Common myeloid progenitor, CD34-positive (primary cell): Measurements from ENCODE around the gene SEMA4C.

Experiments
- CTCF ChIA-PET: fragments of 350-600 bp; sonication (Branson Sonifier 250); formaldehyde crosslinking; loops from one replicate; lab custom pipeline; 2021; ENCODE audit warnings: antibody characterized with exemption; lab: Charles Lee
- POLR2A ChIA-PET: fragments of 350-600 bp; sonication (Branson Sonifier 250); formaldehyde crosslinking; loops from one replicate; lab custom pipeline; 2021; ENCODE audit warnings: antibody characterized with exemption; lab: Charles Lee
- DNase-seq, 3 donors: peaks; one replicate each; pipeline versions ENCODE4 v3.0.0 to v3.0.0-alpha.2; 2013
- H3K27ac ChIP-seq, 2 experiments: 1 replicate in 1 of 2; 2 replicates in 1 of 2; pipeline ENCODE4 v1.7.0; 2013; ENCODE audit warnings: inconsistent platforms in 2 of 2, low read length in 2 of 2, mild to moderate bottlenecking in 2 of 2, low read depth in 1 of 2, moderate library complexity in 1 of 2; ENCODE audit not compliant: severe bottlenecking in 2 of 2, insufficient read depth in 1 of 2, poor library complexity in 1 of 2
- H3K27me3 ChIP-seq, 5 experiments: replicated peaks in 2 of 5; 1 replicate in 3 of 5; 2 replicates in 2 of 5; pipeline versions ENCODE4 v1.6.1 to v1.7.0; 2013; ENCODE audit warnings: low read length in 4 of 5, mild to moderate bottlenecking in 2 of 5, moderate library complexity in 2 of 5, inconsistent platforms in 1 of 5; ENCODE audit not compliant: insufficient read depth in 5 of 5, control insufficient read depth in 4 of 5
- H3K36me3 ChIP-seq, 4 experiments: 1 replicate in 2 of 4; 2 replicates in 2 of 4; pipeline versions ENCODE4 v1.6.1 to v1.7.0; 2013; ENCODE audit warnings: low read length in 3 of 4, control low read depth in 1 of 4, mild to moderate bottlenecking in 1 of 4; ENCODE audit not compliant: control insufficient read depth in 4 of 4, insufficient read depth in 4 of 4
- H3K4me1 ChIP-seq, 4 experiments: 1 replicate in 3 of 4; 2 replicates in 1 of 4; pipeline versions ENCODE4 v1.6.1 to v1.7.1; 2013; ENCODE audit warnings: low read length in 3 of 4, mild to moderate bottlenecking in 3 of 4, control low read depth in 1 of 4, inconsistent platforms in 1 of 4, moderate library complexity in 1 of 4; ENCODE audit not compliant: control insufficient read depth in 4 of 4, insufficient read depth in 4 of 4; ENCODE audit errors: control extremely low read depth in 1 of 4
- H3K4me3 ChIP-seq, 7 experiments: 1 replicate in 4 of 7; 2 replicates in 3 of 7; pipeline versions ENCODE4 v1.5.1 to v1.7.0; 2013; ENCODE audit warnings: mild to moderate bottlenecking in 7 of 7, low read length in 6 of 7, moderate library complexity in 6 of 7, inconsistent platforms in 2 of 7, low read depth in 2 of 7, control low read depth in 1 of 7; ENCODE audit not compliant: insufficient read depth in 4 of 7, control insufficient read depth in 1 of 7; ENCODE audit errors: extremely low read depth in 1 of 7
- H3K9me3 ChIP-seq, 5 experiments: 1 replicate in 4 of 5; 2 replicates in 1 of 5; pipeline versions ENCODE4 v1.6.1 to v1.7.1; 2013; ENCODE audit warnings: low read length in 4 of 5, mild to moderate bottlenecking in 2 of 5, inconsistent platforms in 1 of 5, low read depth in 1 of 5, moderate library complexity in 1 of 5; ENCODE audit not compliant: control insufficient read depth in 4 of 5, insufficient read depth in 2 of 5; ENCODE audit errors: control extremely low read depth in 1 of 5
- WGBS: methylation state at CpG from one replicate; pipeline ENCODE4 v1.1.5; 2013; ENCODE audit not compliant: insufficient coverage; 5-methylcytosine and 5-hydroxymethylcytosine counted together

Gene SEMA4C

GRCh38 chr2:96826546-96827278 is 43.2 kb downstream of the SEMA4C start:
- Histone ChIP-seq H3K27ac (no peak overlapping the region), H3K27me3 (no peaks in the 10 kb centered on the region), H3K9me3 (no peaks in the 10 kb centered on the region), H3K36me3 (peaks cover 12 to 85% (median 63%) of the 10 kb centered on the region in 4 experiments), H3K4me1 (no peaks in the 10 kb centered on the region), H3K4me3 (no peak overlapping the region)
- no peak for DNase-seq
- 95% methylated on average over 19 of the region's 22 CpGs for WGBS
- CTCF ChIA-PET, result no interaction called here
- POLR2A ChIA-PET, result no interaction called here

GRCh38 chr2:96825057-96825456 is 44.8 kb downstream of the SEMA4C start:
- H3K4me1 ChIP-seq, result peaks cover 0 to 14% (median 2%) of the 10 kb centered on the region in 4 experiments
- no peaks in the 10 kb centered on the region for H3K27me3 ChIP-seq
- H3K9me3 ChIP-seq, result no peaks in the 10 kb centered on the region
- DNase-seq, result no peak
- POLR2A ChIA-PET, result no interaction called here
- 92% methylated on average over 14 of the region's 14 CpGs for WGBS
- H3K36me3 ChIP-seq, result peaks cover 12 to 76% (median 61%) of the 10 kb centered on the region in 4 experiments
- CTCF ChIA-PET, result no interaction called here
- no peak overlapping the region for H3K4me3 ChIP-seq
- H3K27ac ChIP-seq, result no peak overlapping the region

GRCh38 chr2:96824079-96824870 is 45.6 kb downstream of the SEMA4C start:
- Histone ChIP-seq H3K4me3 (no peak overlapping the region), H3K27ac (no peak overlapping the region), H3K36me3 (peaks cover 12 to 74% (median 59%) of the 10 kb centered on the region in 4 experiments), H3K9me3 (no peaks in the 10 kb centered on the region), H3K27me3 (no peaks in the 10 kb centered on the region), H3K4me1 (peaks cover under 1 to 21% (median 7%) of the 10 kb centered on the region in 4 experiments)
- DNase-seq, result no peak
- CTCF ChIA-PET, result interaction anchor here (0.6 to 1.0 kb wide), 2 partner anchors 18 to 338 kb away, joined by 3 read pairs; no protein-coding TSS in a partner anchor
- POLR2A ChIA-PET, result no interaction called here
- 96% methylated on average over 4 of the region's 6 CpGs for WGBS

GRCh38 chr2:96823198-96823597 is 46.7 kb downstream of the SEMA4C start:
- ChIA-PET POLR2A (no interaction called here), CTCF (no interaction called here)
- Histone ChIP-seq H3K4me1 (peaks cover 3 to 32% (median 17%) of the 10 kb centered on the region in 4 experiments), H3K9me3 (no peaks in the 10 kb centered on the region), H3K36me3 (peaks cover 7 to 69% (median 51%) of the 10 kb centered on the region in 4 experiments), H3K27me3 (no peaks in the 10 kb centered on the region), H3K4me3 (no peak overlapping the region), H3K27ac (no peak overlapping the region)
- WGBS, result 87% methylated on average over 9 of the region's 11 CpGs
- no peak for DNase-seq

- no peaks in the 10 kb centered on the region for H3K27me3 ChIP-seq
- DNase-seq, result no peak
- WGBS, result 98% methylated on average over 4 of the region's 4 CpGs
- ChIA-PET CTCF (interaction anchor here (0.8 kb wide), 1 partner anchor 31 kb away, joined by 3 read pairs; no protein-coding TSS in a partner anchor), POLR2A (no interaction called here)
- H3K4me1 ChIP-seq, result peaks cover 3 to 36% (median 21%) of the 10 kb centered on the region in 4 experiments
- H3K36me3 ChIP-seq, result peaks cover 3 to 65% (median 48%) of the 10 kb centered on the region in 4 experiments
- no peak overlapping the region for H3K27ac ChIP-seq
- no peaks in the 10 kb centered on the region for H3K9me3 ChIP-seq
- H3K4me3 ChIP-seq, result no peak overlapping the region
Observed at GRCh38 chr2:96822786-96823185, 47.1 kb downstream of the SEMA4C start.

GRCh38 chr2:96821113-96821675 is 48.7 kb downstream of the SEMA4C start:
- POLR2A ChIA-PET, result no interaction called here
- Histone ChIP-seq H3K4me1 (peaks cover 9 to 46% (median 31%) of the 10 kb centered on the region in 4 experiments), H3K27me3 (no peaks in the 10 kb centered on the region), H3K9me3 (no peaks in the 10 kb centered on the region), H3K4me3 (peak overlapping the region in 1 of 7 experiments; percentile 5), H3K36me3 (peaks cover 0 to 52% (median 36%) of the 10 kb centered on the region in 4 experiments), H3K27ac (no peak overlapping the region)
- 87% methylated on average over 9 of the region's 11 CpGs for WGBS
- CTCF ChIA-PET, result interaction anchor here (1.0 to 5.7 kb wide), 3 partner anchors 13 to 140 kb away, joined by 3 to 22 read pairs (median 9); partner anchors contain the start of gene ANKRD39
- DNase-seq, result no peak
